ENCODE measurements around the gene AKAP12. TPM values are rescaled to one million over a fixed set of nuclear protein-coding genes. Genes with fewer than 3 reads are reported as not detected.

The AKAP12 gene
- total RNA-seq, 1 donor from 2014 or later: 40.8 TPM

DNA sequence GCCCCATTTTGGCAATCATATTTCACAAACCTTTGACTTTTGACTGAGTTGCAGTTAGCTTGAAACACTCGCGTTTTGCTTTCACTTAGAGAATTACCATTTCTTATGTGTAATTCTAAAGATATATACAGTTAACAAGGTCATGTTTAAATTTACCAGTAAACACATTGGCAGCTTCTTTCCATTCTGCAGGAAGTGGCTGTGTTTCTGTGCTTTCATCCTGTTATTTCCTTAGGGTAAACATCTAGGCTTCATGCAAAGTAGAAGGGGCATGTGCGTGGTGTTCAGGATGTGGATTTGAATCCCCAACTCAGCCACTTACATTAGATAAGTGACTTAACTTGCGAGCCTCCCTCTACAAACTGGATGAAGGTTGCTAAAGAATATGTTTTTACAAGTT, 41.1 kb downstream of the AKAP12 start:
- no peak for ATAC-seq
- TF ChIP-seq, protein P1, sequence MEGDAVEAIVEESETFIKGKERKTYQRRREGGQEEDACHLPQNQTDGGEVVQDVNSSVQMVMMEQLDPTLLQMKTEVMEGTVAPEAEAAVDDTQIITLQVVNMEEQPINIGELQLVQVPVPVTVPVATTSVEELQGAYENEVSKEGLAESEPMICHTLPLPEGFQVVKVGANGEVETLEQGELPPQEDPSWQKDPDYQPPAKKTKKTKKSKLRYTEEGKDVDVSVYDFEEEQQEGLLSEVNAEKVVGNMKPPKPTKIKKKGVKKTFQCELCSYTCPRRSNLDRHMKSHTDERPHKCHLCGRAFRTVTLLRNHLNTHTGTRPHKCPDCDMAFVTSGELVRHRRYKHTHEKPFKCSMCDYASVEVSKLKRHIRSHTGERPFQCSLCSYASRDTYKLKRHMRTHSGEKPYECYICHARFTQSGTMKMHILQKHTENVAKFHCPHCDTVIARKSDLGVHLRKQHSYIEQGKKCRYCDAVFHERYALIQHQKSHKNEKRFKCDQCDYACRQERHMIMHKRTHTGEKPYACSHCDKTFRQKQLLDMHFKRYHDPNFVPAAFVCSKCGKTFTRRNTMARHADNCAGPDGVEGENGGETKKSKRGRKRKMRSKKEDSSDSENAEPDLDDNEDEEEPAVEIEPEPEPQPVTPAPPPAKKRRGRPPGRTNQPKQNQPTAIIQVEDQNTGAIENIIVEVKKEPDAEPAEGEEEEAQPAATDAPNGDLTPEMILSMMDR (IDR thresholded peaks at IDR 0.05): no peak

DNA sequence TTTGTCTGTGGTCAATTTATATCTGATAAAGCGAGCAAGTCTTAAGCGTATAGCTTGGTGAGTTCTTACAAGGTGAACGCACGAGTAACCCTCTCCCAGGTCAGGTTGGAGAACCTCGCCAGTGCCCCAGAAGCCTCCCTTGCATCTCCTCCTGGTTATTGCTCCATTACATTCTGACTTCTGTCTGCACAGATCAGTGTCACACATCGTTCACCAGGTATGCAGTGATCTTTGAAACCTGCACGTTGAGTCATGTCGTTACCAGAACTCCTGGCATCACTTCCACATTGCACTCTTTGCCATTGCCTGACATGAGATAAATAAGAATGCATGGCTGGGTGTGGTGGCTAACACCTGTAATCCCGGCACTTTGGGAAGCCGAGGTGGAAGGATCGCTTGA, 44.2 kb downstream of the AKAP12 start:
- peak overlapping the region; percentile 4 for H3K27ac ChIP-seq
- no peak overlapping the region for H3K4me3 ChIP-seq
- intact Hi-C loops (cut with DNase I): no loop called here
- no peaks in the 10 kb centered on the region for H3K9me3 ChIP-seq
- ATAC-seq (no peak), DNase-seq (no peak)
- TF ChIP-seq, protein P1 (IDR thresholded peaks at IDR 0.05): no peak
- no peaks in the 10 kb centered on the region for H3K36me3 ChIP-seq
- H3K4me1 ChIP-seq: peaks cover 13% of the 10 kb centered on the region
- no peaks in the 10 kb centered on the region for H3K27me3 ChIP-seq

More for the DNA sequence above, 41.1 kb downstream of the AKAP12 start:
- no peaks in the 10 kb centered on the region for H3K9me3 ChIP-seq
- no peak overlapping the region for H3K4me3 ChIP-seq
- H3K4me1 ChIP-seq: peaks cover 13% of the 10 kb centered on the region
- no peak for DNase-seq
- no peaks in the 10 kb centered on the region for H3K36me3 ChIP-seq
- no peaks in the 10 kb centered on the region for H3K27me3 ChIP-seq
- intact Hi-C loops (cut with DNase I): no loop called here
- no peak overlapping the region for H3K27ac ChIP-seq

DNA sequence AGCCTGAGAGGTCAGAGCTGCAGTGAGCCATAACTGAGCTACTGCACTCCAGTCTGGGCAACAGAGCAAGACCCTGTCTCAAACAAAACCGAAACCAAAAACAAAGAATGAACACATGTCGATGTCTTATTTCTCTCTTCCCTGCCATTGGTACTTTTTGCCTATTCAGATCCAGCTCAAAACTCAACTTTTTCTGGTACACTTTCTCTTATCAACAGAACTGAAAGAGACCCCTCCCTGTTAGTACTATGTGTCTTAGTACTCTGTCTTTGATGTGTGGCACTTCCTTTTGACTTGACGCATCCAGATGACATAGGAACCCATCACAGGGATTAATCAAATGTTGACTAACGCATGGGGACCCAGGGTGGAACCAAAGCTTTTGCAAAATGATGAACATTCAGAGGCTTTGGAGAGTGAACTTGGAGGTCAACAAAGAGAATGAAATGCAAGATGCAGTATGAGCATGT, 44.8 kb downstream of the AKAP12 start:
- DNase-seq: no peak
- no peaks in the 10 kb centered on the region for H3K9me3 ChIP-seq
- no peak for ATAC-seq
- TF ChIP-seq, protein P1 (IDR thresholded peaks at IDR 0.05): no peak
- H3K4me1 ChIP-seq: peaks cover 13% of the 10 kb centered on the region
- H3K27ac ChIP-seq: peak overlapping the region; percentile 4
- H3K27me3 ChIP-seq: no peaks in the 10 kb centered on the region
- no peak overlapping the region for H3K4me3 ChIP-seq
- H3K36me3 ChIP-seq: no peaks in the 10 kb centered on the region
- intact Hi-C loops (cut with DNase I): no loop called here

DNA sequence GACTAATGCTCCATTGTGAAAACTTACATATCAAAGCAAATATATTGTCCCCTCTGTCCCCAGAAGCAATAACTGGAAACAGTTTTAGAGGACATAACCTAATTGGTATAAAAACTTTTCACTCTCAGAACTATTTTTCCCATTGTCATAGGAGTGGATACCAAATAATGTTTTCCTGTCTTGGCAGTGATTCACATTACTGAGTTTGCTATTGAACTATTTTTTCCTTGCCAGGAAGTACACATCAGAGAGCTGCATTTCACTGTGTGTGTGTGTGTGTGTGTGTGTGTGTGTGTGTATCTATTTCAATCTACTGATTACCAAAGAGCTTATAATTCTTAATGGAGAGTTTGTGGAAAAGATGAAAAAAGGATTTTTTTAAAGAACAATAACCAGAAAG, 45.4 kb downstream of the AKAP12 start:
- no peak for DNase-seq
- peak; percentile 28 for ATAC-seq

DNA sequence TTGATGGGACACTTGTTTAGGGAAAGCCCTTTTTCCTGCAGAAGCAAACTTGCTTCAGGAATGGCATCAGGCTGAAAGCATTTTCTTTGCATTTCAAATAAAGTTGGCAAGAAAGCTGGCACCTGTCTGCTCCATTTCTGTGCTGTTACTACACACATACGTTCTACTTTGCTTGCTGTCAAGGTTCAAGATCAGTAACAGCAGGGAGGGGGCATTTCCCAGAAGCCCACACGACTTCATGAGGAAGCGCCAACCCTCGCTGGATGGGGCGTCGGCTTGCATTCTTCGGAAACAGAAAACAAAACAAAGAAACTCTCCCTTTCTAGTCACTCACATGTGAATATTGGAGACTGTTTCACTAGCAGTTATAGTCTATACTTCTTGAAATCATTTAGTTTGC, 46.4 kb downstream of the AKAP12 start:
- H3K9me3 ChIP-seq: no peaks in the 10 kb centered on the region
- no peak overlapping the region for H3K4me3 ChIP-seq
- H3K27ac ChIP-seq: peak overlapping the region; percentile 7
- H3K36me3 ChIP-seq: no peaks in the 10 kb centered on the region
- H3K4me1 ChIP-seq: peaks cover 13% of the 10 kb centered on the region
- TF ChIP-seq, protein P1 (IDR thresholded peaks at IDR 0.05): no peak
- DNase-seq (no peak), ATAC-seq (no peak)
- intact Hi-C loops (cut with DNase I): no loop called here
- no peaks in the 10 kb centered on the region for H3K27me3 ChIP-seq

More for the DNA sequence above, 45.4 kb downstream of the AKAP12 start:
- Histone ChIP-seq H3K4me3 (no peak overlapping the region), H3K9me3 (no peaks in the 10 kb centered on the region), H3K27ac (peak overlapping the region; percentile 4), H3K36me3 (no peaks in the 10 kb centered on the region), H3K4me1 (peaks cover 13% of the 10 kb centered on the region), H3K27me3 (no peaks in the 10 kb centered on the region)
- TF ChIP-seq, protein P1 (IDR thresholded peaks at IDR 0.05): no peak
- intact Hi-C loops (cut with DNase I): no loop called here
